ENCODE results near the gene TRAPPC2. TPM values are rescaled to one million over a fixed set of nuclear protein-coding genes. Genes with fewer than 3 reads are reported as not detected.
"Not testable (repeated sequence)": the region's sequence is repeated elsewhere in the genome, so short reads cannot be mapped to it uniquely, and the experiment has no call there.

Gene TRAPPC2
- total and polyA plus RNA-seq, 9 of the 15 experiments (the other 6 are each of a cell fraction or from before 2014, with no cell fraction given): 10.3 to 30.6 (median 18.6) TPM

DNA sequence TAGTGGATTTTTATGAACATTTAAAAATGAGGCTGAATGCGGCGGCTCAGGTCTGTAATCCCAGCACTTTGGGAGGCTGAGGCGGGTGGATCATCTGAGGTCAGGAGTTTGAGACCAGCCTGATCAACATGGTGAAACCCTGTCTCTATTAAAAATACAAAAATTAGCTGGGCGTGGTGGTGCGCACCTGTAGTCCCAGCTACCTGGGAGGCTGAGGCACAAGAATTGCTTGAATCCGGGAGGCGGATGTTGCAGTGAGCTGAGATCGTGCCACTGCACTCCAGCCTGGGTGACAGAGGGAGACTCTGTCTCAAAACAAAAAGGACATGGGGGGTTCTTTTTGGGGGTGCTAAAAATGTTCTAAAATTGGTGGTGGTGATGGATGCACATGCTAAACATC, 64.7 kb downstream of the TRAPPC2 start:
- ATAC-seq; CTCF ChIA-PET (ENCODE audit: low intra/inter-chr PET ratio); H3K4me3 ChIP-seq; H3K4me1 ChIP-seq (replicated peaks in 1 of 2; ENCODE audit: control insufficient read depth in 2 of 2, insufficient read depth in 2 of 2, low read length in 2 of 2); H3K27me3 ChIP-seq (ENCODE audit: control insufficient read depth in 2 of 2, insufficient read depth in 2 of 2, low read length in 2 of 2); H3K36me3 ChIP-seq (ENCODE audit: control insufficient read depth, insufficient read depth, low read length); H3K9me1 ChIP-seq (ENCODE audit: control insufficient read depth, insufficient read depth, low read length); H3K9me3 ChIP-seq (replicated peaks; ENCODE audit: control insufficient read depth, insufficient read depth, low read depth, low read length); DNase-seq (ENCODE audit: extremely low read depth in 1 of 4, low spot score in 3 of 4); H3K79me2 ChIP-seq (ENCODE audit: control insufficient read depth, insufficient read depth, low read length); BruUV-seq (replicated peaks); H4K20me1 ChIP-seq (replicated peaks; ENCODE audit: control insufficient read depth, insufficient read depth, low read length); FAIRE-seq; TF ChIP-seq NR2C2 (CRISPR knock-in tag; IDR thresholded peaks at IDR 0.05): not testable (repeated sequence)
- POLR2A ChIA-PET: interaction anchor here (0.6 to 1.3 kb wide), 6 partner anchors 11 to 62 kb away, joined by 3 to 8 read pairs (median 4); partner anchors contain the start of genes RAB9A and TCEANC
- Histone ChIP-seq H3K9ac (ENCODE audit: insufficient read depth in 1 of 2, low read depth in 2 of 2, low read length in 2 of 2) (peak overlapping the region in 1 of 2 experiments; percentile 59; a peak in 1 of 4 replicates), H2AFZ (ENCODE audit: low read depth, low read length) (peak overlapping the region; percentile 99), H3K27ac (ENCODE audit: extremely low read depth, low read depth, low read length) (peak overlapping the region; percentile 91; the same call in 2 of the 3 replicates), H3K4me2 (ENCODE audit: insufficient read depth, low read length) (peak overlapping the region; percentile 80; the same call in 1 of the 2 replicates)
- intact Hi-C loops (cut with micrococcal nuclease) (loop anchor here (1.0 kb wide), 2 partner anchors 16 to 20 kb away; partner anchors contain the start of genes RAB9A and TCEANC), in situ Hi-C loops (cut with MboI) (loop anchor here (25.0 kb wide), 1 partner anchor 707 kb away; no protein-coding TSS in a partner anchor)
- TF ChIP-seq L3MBTL2 (IDR thresholded peaks at IDR 0.05) (0 out of 2 replicates have a peak, but pooled peaks have one; percentile 3), NR2C2 (tag; IDR thresholded peaks at IDR 0.05) (peak; percentile 39; the same call in 1 of the 2 replicates)
- 78% methylated on average over 3 of the region's 8 CpGs for WGBS (ENCODE audit: insufficient coverage, low coverage, missing lambda C conversion rate)

DNA sequence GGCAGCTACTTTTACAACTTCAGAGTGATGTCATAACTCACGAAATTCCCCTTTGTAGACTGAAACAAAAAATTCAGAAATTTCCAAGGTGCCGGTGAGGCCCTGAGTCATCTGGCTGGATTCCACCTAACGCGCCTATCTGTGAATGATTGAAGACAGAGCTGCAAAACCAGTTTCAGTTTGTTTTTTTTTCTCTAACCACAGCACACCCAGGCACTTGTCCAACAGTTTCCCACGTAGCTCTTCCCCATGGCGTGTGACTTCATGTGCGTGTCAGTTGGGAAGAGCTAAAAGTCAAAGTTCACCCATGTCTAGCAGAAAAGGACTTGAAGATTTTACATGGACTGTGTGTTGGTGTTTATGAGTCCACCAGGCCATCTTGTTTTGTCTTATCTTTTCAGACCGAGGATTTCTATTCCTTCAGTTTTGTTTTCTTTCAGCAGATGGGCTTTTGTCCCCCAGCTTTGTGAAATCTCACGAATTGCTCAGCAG, 65.1 kb downstream of the TRAPPC2 start:
- Histone ChIP-seq H3K9me3 (replicated peaks; ENCODE audit: control insufficient read depth, insufficient read depth, low read depth, low read length) (no peaks in the 10 kb centered on the region), H3K79me2 (ENCODE audit: control insufficient read depth, insufficient read depth, low read length) (no peaks in the 10 kb centered on the region), H3K36me3 (ENCODE audit: control insufficient read depth, insufficient read depth, low read length) (no peaks in the 10 kb centered on the region), H3K4me1 (replicated peaks in 1 of 2; ENCODE audit: control insufficient read depth in 2 of 2, insufficient read depth in 2 of 2, low read length in 2 of 2) (peaks cover 0 to 3% of the 10 kb centered on the region in 2 experiments; a peak in 3 of 5 replicates), H3K27me3 (ENCODE audit: control insufficient read depth in 2 of 2, insufficient read depth in 2 of 2, low read length in 2 of 2) (no peaks in the 10 kb centered on the region), H4K20me1 (replicated peaks; ENCODE audit: control insufficient read depth, insufficient read depth, low read length) (no peaks in the 10 kb centered on the region), H3K9me1 (ENCODE audit: control insufficient read depth, insufficient read depth, low read length) (no peaks in the 10 kb centered on the region), H3K4me3 (peak overlapping the region; percentile 18; the same call in 1 of the 2 replicates), H3K4me2 (ENCODE audit: insufficient read depth, low read length) (peak overlapping the region; percentile 80), H3K9ac (ENCODE audit: insufficient read depth in 1 of 2, low read depth in 2 of 2, low read length in 2 of 2) (peak overlapping the region; percentile 55 to 59; a peak in 3 of 4 replicates), H2AFZ (ENCODE audit: low read depth, low read length) (peak overlapping the region; percentile 99), H3K27ac (ENCODE audit: extremely low read depth, low read depth, low read length) (peak overlapping the region; percentile 91)
- intact Hi-C loops (cut with micrococcal nuclease) (loop anchor here (1.0 kb wide), 2 partner anchors 16 to 20 kb away; partner anchors contain the start of genes RAB9A and TCEANC), in situ Hi-C loops (cut with MboI) (loop anchor here (25.0 kb wide), 1 partner anchor 707 kb away; no protein-coding TSS in a partner anchor)
- CTCF ChIA-PET (ENCODE audit: low intra/inter-chr PET ratio): no interaction called here
- peak; percentile 47 to 78 (median 56) for DNase-seq (ENCODE audit: extremely low read depth in 1 of 4, low spot score in 3 of 4)
- no TSS peak for BruUV-seq (replicated peaks)
- whole genome bisulfite sequencing (ENCODE audit: insufficient coverage, low coverage, missing lambda C conversion rate): 1% methylated on average over 9 of the region's 9 CpGs
- peak; percentile 82 for FAIRE-seq
- ATAC-seq: peak; percentile 93
- POLR2A ChIA-PET: interaction anchor here (0.6 to 1.3 kb wide), 7 partner anchors 11 to 1267 kb away, joined by 3 to 8 read pairs (median 3); partner anchors contain the start of genes RAB9A and TCEANC
- TF ChIP-seq NFIC (IDR thresholded peaks at IDR 0.05) (peak; percentile 78), MTA1 (IDR thresholded peaks at IDR 0.05; ENCODE audit: borderline replicate concordance) (no peak), SMAD1 (IDR thresholded peaks at IDR 0.05; ENCODE audit: low read depth, low read length, partially characterized antibody) (no peak), BHLHE40 (IDR thresholded peaks at IDR 0.05; ENCODE audit: low read length) (peak; percentile 75), KLF10 (CRISPR knock-in tag; IDR thresholded peaks at IDR 0.05) (no peak), SMAD2 (IDR thresholded peaks at IDR 0.05; ENCODE audit: low read depth, low read length) (no peak)
- TF ChIP-seq, protein P1, sequence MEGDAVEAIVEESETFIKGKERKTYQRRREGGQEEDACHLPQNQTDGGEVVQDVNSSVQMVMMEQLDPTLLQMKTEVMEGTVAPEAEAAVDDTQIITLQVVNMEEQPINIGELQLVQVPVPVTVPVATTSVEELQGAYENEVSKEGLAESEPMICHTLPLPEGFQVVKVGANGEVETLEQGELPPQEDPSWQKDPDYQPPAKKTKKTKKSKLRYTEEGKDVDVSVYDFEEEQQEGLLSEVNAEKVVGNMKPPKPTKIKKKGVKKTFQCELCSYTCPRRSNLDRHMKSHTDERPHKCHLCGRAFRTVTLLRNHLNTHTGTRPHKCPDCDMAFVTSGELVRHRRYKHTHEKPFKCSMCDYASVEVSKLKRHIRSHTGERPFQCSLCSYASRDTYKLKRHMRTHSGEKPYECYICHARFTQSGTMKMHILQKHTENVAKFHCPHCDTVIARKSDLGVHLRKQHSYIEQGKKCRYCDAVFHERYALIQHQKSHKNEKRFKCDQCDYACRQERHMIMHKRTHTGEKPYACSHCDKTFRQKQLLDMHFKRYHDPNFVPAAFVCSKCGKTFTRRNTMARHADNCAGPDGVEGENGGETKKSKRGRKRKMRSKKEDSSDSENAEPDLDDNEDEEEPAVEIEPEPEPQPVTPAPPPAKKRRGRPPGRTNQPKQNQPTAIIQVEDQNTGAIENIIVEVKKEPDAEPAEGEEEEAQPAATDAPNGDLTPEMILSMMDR (IDR thresholded peaks at IDR 0.05 in 2 of 3, conservative IDR thresholded peaks at IDR 0.05 in 1 of 3; ENCODE audit: insufficient read depth in 2 of 3, low read depth in 1 of 3, low read length in 3 of 3): no peak
- TF ChIP-seq, protein P2, sequence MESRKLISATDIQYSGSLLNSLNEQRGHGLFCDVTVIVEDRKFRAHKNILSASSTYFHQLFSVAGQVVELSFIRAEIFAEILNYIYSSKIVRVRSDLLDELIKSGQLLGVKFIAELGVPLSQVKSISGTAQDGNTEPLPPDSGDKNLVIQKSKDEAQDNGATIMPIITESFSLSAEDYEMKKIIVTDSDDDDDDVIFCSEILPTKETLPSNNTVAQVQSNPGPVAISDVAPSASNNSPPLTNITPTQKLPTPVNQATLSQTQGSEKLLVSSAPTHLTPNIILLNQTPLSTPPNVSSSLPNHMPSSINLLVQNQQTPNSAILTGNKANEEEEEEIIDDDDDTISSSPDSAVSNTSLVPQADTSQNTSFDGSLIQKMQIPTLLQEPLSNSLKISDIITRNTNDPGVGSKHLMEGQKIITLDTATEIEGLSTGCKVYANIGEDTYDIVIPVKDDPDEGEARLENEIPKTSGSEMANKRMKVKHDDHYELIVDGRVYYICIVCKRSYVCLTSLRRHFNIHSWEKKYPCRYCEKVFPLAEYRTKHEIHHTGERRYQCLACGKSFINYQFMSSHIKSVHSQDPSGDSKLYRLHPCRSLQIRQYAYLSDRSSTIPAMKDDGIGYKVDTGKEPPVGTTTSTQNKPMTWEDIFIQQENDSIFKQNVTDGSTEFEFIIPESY (CRISPR knock-in tag; IDR thresholded peaks at IDR 0.05): no peak

Data from K562 (cell line).